ENCODE measurements around the gene SSMEM1. TPM values are rescaled to one million over a fixed set of nuclear protein-coding genes. Genes with fewer than 3 reads are reported as not detected.

SSMEM1 gene
- total RNA-seq, 4 donors from 2014 or later: not detected

GRCh38 chr7:130213828-130214227 is 6.2 kb downstream of the SSMEM1 start:
- intact Hi-C loops (cut with DNase I; ENCODE audit: low total_unique reads) (no loop called here), in situ Hi-C loops (cut with MboI; ENCODE audit: low sequenced_read_pairs in 4 of 4) (no loop called here)
- Histone ChIP-seq H3K36me3 (no peaks in the 10 kb centered on the region), H3K4me1 (no peaks in the 10 kb centered on the region), H3K4me3 (no peak overlapping the region), H3K9me3 (no peaks in the 10 kb centered on the region), H3K27ac (no peak overlapping the region), H3K27me3 (no peaks in the 10 kb centered on the region)
- TF ChIP-seq POLR2A (IDR thresholded peaks at IDR 0.05) (no peak), CTCF (IDR thresholded peaks at IDR 0.05 in 4 of 5, conservative IDR thresholded peaks at IDR 0.05 in 1 of 5) (no peak)
- no peak for ATAC-seq
- no peak for DNase-seq

GRCh38 chr7:130216025-130216424 is 8.4 kb downstream of the SSMEM1 start:
- no peaks in the 10 kb centered on the region for H3K27me3 ChIP-seq
- DNase-seq (no peak), ATAC-seq (no peak)
- TF ChIP-seq CTCF (IDR thresholded peaks at IDR 0.05 in 4 of 5, conservative IDR thresholded peaks at IDR 0.05 in 1 of 5) (no peak), POLR2A (IDR thresholded peaks at IDR 0.05) (no peak)
- H3K4me1 ChIP-seq: no peaks in the 10 kb centered on the region
- in situ Hi-C loops (cut with MboI; ENCODE audit: low sequenced_read_pairs in 4 of 4): no loop called here
- no peak overlapping the region for H3K27ac ChIP-seq
- no peak overlapping the region for H3K4me3 ChIP-seq
- H3K36me3 ChIP-seq: no peaks in the 10 kb centered on the region
- H3K9me3 ChIP-seq: no peaks in the 10 kb centered on the region
- intact Hi-C loops (cut with DNase I; ENCODE audit: low total_unique reads): no loop called here

GRCh38 chr7:130216750-130217149 is 9.1 kb downstream of the SSMEM1 start:
- Histone ChIP-seq H3K9me3 (no peaks in the 10 kb centered on the region), H3K27ac (no peak overlapping the region), H3K27me3 (no peaks in the 10 kb centered on the region), H3K4me3 (no peak overlapping the region), H3K36me3 (no peaks in the 10 kb centered on the region), H3K4me1 (no peaks in the 10 kb centered on the region)
- intact Hi-C loops (cut with DNase I; ENCODE audit: low total_unique reads) (no loop called here), in situ Hi-C loops (cut with MboI; ENCODE audit: low sequenced_read_pairs in 4 of 4) (no loop called here)
- TF ChIP-seq CTCF (IDR thresholded peaks at IDR 0.05 in 4 of 5, conservative IDR thresholded peaks at IDR 0.05 in 1 of 5) (no peak), POLR2A (IDR thresholded peaks at IDR 0.05) (no peak)
- no peak for DNase-seq
- no peak for ATAC-seq

GRCh38 chr7:130218806-130219620 is 11.4 kb downstream of the SSMEM1 start:
- in situ Hi-C loops (cut with MboI; ENCODE audit: low sequenced_read_pairs in 4 of 4): no loop called here
- TF ChIP-seq CTCF (IDR thresholded peaks at IDR 0.05 in 4 of 5, conservative IDR thresholded peaks at IDR 0.05 in 1 of 5): no peak
- no peak for TF ChIP-seq POLR2A (IDR thresholded peaks at IDR 0.05)

More at GRCh38 chr7:130218806-130219620, 11.4 kb downstream of the SSMEM1 start:
- Histone ChIP-seq H3K36me3 (no peaks in the 10 kb centered on the region), H3K4me3 (no peak overlapping the region), H3K27me3 (no peaks in the 10 kb centered on the region), H3K4me1 (no peaks in the 10 kb centered on the region), H3K27ac (no peak overlapping the region), H3K9me3 (no peaks in the 10 kb centered on the region)
- DNase-seq: no peak
- intact Hi-C loops (cut with DNase I; ENCODE audit: low total_unique reads): no loop called here
- ATAC-seq: no peak

Measured in gastrocnemius medialis (tissue), 4 donors.